C4-2B (cell line): ENCODE results near the gene SCAANT1.

Experiments used
- H3K27ac ChIP-seq: fragments of 450-650 bp; 2 replicates; pipeline ENCODE4 v1.5.1; 2017
- CTCF ChIP-seq: fragments of 450-650 bp; conservative IDR thresholded peaks from 2 replicates; pipeline ENCODE4 v1.5.1; 2017; ENCODE audit warnings: mild to moderate bottlenecking
- ZFX ChIP-seq: fragments of 450-650 bp; IDR thresholded peaks from 2 replicates; pipeline ENCODE4 v1.6.1; 2017

Gene SCAANT1

DNA sequence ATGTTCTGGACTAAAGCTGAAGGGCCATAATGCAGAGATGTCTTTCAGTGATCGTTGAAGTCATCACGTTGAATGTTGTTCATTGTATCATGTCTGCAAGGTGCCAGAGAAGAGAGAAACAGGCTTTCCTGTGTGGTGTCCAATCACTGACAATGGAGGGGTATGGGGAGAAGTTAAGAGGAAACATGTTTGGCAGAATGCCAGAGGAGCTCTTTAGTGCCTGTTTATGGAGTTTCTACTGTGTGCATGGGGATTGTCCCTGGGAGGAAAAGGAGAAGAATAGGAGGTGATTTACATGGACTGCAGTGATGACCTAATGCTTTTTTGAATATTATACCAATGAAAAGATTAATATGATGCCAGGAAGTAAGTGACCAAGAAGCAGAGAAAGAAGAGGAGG lies 11.7 kb downstream of the SCAANT1 start:
- H3K27ac ChIP-seq: no peak overlapping the region
- TF ChIP-seq CTCF: no peak
- no peak for TF ChIP-seq ZFX

- TF ChIP-seq ZFX (no peak), CTCF (no peak)
These were observed 12.2 kb downstream of the SCAANT1 start for GRCh38 chr3:63900010-63900409.

GRCh38 chr3:63896332-63897030 lies 15.7 kb downstream of the SCAANT1 start:
- H3K27ac ChIP-seq: no peak overlapping the region
- TF ChIP-seq ZFX: no peak
- no peak for TF ChIP-seq CTCF

More at GRCh38 chr3:63900010-63900409, 12.2 kb downstream of the SCAANT1 start:
- H3K27ac ChIP-seq: no peak overlapping the region

GRCh38 chr3:63895422-63896189 lies 16.6 kb downstream of the SCAANT1 start:
- no peak for TF ChIP-seq CTCF
- TF ChIP-seq ZFX: no peak
- H3K27ac ChIP-seq: no peak overlapping the region

DNA sequence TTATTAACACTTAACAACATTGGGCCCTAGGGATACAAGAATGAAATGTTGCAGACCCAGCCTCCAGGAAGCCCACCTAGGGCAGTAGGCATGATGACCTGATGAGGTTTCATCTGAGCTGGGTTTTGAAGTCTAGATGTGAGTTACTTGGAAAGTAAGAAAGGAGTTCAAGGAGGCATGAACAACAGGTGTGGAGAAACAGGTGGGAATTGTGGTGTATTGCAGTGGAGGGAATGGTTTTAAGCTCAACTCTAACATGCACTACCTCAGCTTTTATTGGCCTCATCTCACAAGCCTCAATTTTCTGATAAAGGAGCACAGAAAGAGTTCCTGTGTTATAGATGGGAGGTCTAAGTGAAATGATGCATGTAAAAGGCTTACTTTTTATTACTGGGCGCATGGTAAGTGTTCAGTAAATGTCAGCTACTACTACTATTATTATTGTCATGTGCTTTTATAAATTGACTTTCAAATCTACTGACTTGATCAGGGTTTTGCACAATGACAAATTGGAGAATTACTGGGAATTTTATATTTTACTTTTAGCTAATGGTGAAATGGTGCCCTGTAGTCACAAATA lies 19.3 kb downstream of the SCAANT1 start:
- TF ChIP-seq CTCF: no peak
- TF ChIP-seq ZFX: no peak

DNA sequence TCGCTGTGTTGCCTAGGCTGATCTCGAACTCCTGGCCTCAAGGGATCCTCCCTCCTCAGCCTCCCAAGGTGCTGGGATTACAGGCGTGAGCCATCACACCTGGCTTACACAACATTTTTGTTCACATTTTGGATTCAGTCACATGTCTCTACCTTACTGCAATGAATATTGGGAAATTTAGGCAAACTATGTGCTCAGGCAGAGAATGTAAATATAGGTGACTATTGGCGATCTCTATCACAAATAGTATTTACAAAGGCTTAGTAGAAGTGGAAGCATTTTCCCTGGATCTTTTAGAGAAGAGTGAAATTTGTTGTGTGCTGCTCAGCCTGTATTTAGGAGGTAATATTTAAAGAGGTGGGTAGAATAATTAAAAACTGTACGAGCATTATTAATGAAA lies 20.7 kb downstream of the SCAANT1 start:
- H3K27ac ChIP-seq: no peak overlapping the region
- no peak for TF ChIP-seq ZFX

More for the DNA sequence above, 19.3 kb downstream of the SCAANT1 start:
- no peak overlapping the region for H3K27ac ChIP-seq

- TF ChIP-seq CTCF: no peak
- TF ChIP-seq ZFX: no peak
- H3K27ac ChIP-seq: no peak overlapping the region
These were observed 25.3 kb downstream of the SCAANT1 start for GRCh38 chr3:63886858-63887257.
